ENCODE measurements around the gene PTGES.

DNA sequence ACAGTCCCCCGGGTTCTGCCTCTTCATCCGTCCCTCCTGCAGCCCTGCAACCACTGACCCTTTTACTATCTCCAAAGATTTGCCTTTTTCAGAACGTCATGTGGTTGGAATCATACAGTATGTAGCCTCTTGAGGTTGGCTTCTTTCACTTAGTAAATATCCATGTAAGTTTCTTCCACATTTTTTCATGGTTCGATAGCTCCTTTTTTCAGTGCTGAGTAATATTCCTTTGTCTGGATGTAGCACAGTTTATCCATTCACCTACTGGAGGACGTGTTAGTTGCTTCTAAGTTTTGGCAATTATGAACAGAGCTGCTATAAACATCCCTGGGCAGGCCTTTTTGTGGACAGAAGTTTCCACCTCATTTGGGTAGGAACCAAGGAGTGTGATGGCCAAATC is 60.3 kb downstream of the PTGES start:
- TF ChIP-seq, protein P1, sequence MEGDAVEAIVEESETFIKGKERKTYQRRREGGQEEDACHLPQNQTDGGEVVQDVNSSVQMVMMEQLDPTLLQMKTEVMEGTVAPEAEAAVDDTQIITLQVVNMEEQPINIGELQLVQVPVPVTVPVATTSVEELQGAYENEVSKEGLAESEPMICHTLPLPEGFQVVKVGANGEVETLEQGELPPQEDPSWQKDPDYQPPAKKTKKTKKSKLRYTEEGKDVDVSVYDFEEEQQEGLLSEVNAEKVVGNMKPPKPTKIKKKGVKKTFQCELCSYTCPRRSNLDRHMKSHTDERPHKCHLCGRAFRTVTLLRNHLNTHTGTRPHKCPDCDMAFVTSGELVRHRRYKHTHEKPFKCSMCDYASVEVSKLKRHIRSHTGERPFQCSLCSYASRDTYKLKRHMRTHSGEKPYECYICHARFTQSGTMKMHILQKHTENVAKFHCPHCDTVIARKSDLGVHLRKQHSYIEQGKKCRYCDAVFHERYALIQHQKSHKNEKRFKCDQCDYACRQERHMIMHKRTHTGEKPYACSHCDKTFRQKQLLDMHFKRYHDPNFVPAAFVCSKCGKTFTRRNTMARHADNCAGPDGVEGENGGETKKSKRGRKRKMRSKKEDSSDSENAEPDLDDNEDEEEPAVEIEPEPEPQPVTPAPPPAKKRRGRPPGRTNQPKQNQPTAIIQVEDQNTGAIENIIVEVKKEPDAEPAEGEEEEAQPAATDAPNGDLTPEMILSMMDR (IDR thresholded peaks at IDR 0.05) = no peak
- TF ChIP-seq EZH2 (IDR thresholded peaks at IDR 0.05) (no peak), EZH2phosphoT487 (IDR thresholded peaks at IDR 0.05) (no peak)
